Measurements from ENCODE around the gene PRPF6. TPM values are rescaled to one million over a fixed set of nuclear protein-coding genes. Genes with fewer than 3 reads are reported as not detected.
"Not testable (repeated sequence)": the region's sequence is repeated elsewhere in the genome, so short reads cannot be mapped to it uniquely, and the experiment has no call there.

PRPF6 gene
- polyA plus RNA-seq, 2 of the 4 experiments (the other 2 are of a cell fraction): 42.8 to 47.2 TPM

- ATAC-seq (no peak), FAIRE-seq (no peak), DNase-seq (ENCODE audit: low read depth in 1 of 2, low spot score in 1 of 2) (no peak)
- H3K27ac ChIP-seq: no peak overlapping the region
- H3K4me2 ChIP-seq: no peak overlapping the region
- ChIA-PET CTCF (interaction anchor here (1.2 to 1.7 kb wide), 3 partner anchors 9 to 28 kb away, joined by 3 to 4 read pairs (median 3); no protein-coding TSS in a partner anchor), POLR2A (no interaction called here)
- H3K4me3 ChIP-seq: no peak overlapping the region
- TF ChIP-seq HOXB5 (CRISPR knock-in tag; IDR thresholded peaks at IDR 0.05) (no peak), SMC3 (IDR thresholded peaks at IDR 0.05) (no peak), FOSB (CRISPR knock-in tag; IDR thresholded peaks at IDR 0.05) (no peak), POLR2A (IDR thresholded peaks at IDR 0.05; ENCODE audit: low read length) (no peak), MYC (IDR thresholded peaks at IDR 0.05; ENCODE audit: borderline replicate concordance, low read length) (no peak), TFCP2L1 (CRISPR knock-in tag; IDR thresholded peaks at IDR 0.05) (no peak), CTCF (IDR thresholded peaks at IDR 0.05) (no peak), KDM5A (IDR thresholded peaks at IDR 0.05) (no peak), EP300 (IDR thresholded peaks at IDR 0.05) (no peak), RAD21 (conservative IDR thresholded peaks at IDR 0.05 in 1 of 2, IDR thresholded peaks at IDR 0.05 in 1 of 2) (no peak), CHD4 (IDR thresholded peaks at IDR 0.05; ENCODE audit: borderline replicate concordance) (no peak), MAFK (IDR thresholded peaks at IDR 0.05; ENCODE audit: partially characterized antibody) (no peak), HEYL (CRISPR knock-in tag; IDR thresholded peaks at IDR 0.05) (no peak)
- WGBS (ENCODE audit: missing lambda C conversion rate): 94% methylated on average over 16 of the region's 16 CpGs
- no peaks in the 10 kb centered on the region for H3K4me1 ChIP-seq
- 0 out of 3 replicates have a peak, but pooled peaks cover 6% of the 10 kb centered on the region for H3K9me3 ChIP-seq
These were observed 30.4 kb downstream of the PRPF6 start for GRCh38 chr20:64011366-64011779.

- POLR2A ChIA-PET, FAIRE-seq: not testable (repeated sequence)
These were observed 31.6 kb downstream of the PRPF6 start for GRCh38 chr20:64012385-64013154.

GRCh38 chr20:64015635-64016034, 34.7 kb downstream of the PRPF6 start:
- no peak overlapping the region for H3K4me2 ChIP-seq
- H3K9me3 ChIP-seq: no peaks in the 10 kb centered on the region
- no peak for DNase-seq (ENCODE audit: low read depth in 1 of 2, low spot score in 1 of 2)
- FAIRE-seq: no peak
- TF ChIP-seq RARB (CRISPR knock-in tag; IDR thresholded peaks at IDR 0.05): no peak
- TF ChIP-seq HMGXB4 (CRISPR knock-in tag; IDR thresholded peaks at IDR 0.05; ENCODE audit: borderline replicate concordance): no peak
- H3K4me1 ChIP-seq: no peaks in the 10 kb centered on the region
- ATAC-seq: no peak
- WGBS (ENCODE audit: missing lambda C conversion rate): 91% methylated on average over 2 of the region's 2 CpGs
- CTCF ChIA-PET: no interaction called here
- no peak overlapping the region for H3K27ac ChIP-seq
- no peak overlapping the region for H3K4me3 ChIP-seq
- POLR2A ChIA-PET: no interaction called here

More at GRCh38 chr20:64012385-64013154, 31.6 kb downstream of the PRPF6 start:
- H3K4me3 ChIP-seq; H3K9me3 ChIP-seq; H3K27ac ChIP-seq; H3K4me2 ChIP-seq; H3K4me1 ChIP-seq; CTCF ChIA-PET; DNase-seq (ENCODE audit: low read depth in 1 of 2, low spot score in 1 of 2); ATAC-seq: not testable (repeated sequence)
- whole genome bisulfite sequencing (ENCODE audit: missing lambda C conversion rate): 92% methylated on average over 7 of the region's 20 CpGs
